Lower lobe of right lung (tissue), 2 donors: ENCODE results near the gene TRAPPC14. TPM values are rescaled to one million over a fixed set of nuclear protein-coding genes. Genes with fewer than 3 reads are reported as not detected.

Experiments used
- ATAC-seq, 2 donors: fragments of 200-7000 bp; cut with Tn5 transposase; one replicate each; pipeline ENCODE4 v1.9.1; 2020 to 2022; ENCODE audit warnings: mild to moderate bottlenecking in 2 of 2, moderate library complexity in 2 of 2
- DNase-seq: peaks from one replicate; pipeline ENCODE4 v3.0.0-alpha.2; 2020
- H3K27ac ChIP-seq: fragments of 200-600 bp; one replicate; pipeline ENCODE4 v1.8.0; 2022
- H3K27me3 ChIP-seq: fragments of 200-600 bp; one replicate; pipeline ENCODE4 v1.8.0; 2022; ENCODE audit warnings: low read depth
- H3K36me3 ChIP-seq: fragments of 200-600 bp; one replicate; pipeline ENCODE4 v1.8.0; 2022; ENCODE audit warnings: mild to moderate bottlenecking
- H3K4me1 ChIP-seq: fragments of 200-600 bp; one replicate; pipeline ENCODE4 v1.8.0; 2022
- H3K4me3 ChIP-seq: fragments of 200-600 bp; one replicate; pipeline ENCODE4 v1.8.0; 2022; ENCODE audit warnings: mild to moderate bottlenecking
- H3K9me3 ChIP-seq: fragments of 200-600 bp; one replicate; pipeline ENCODE4 v1.8.0; 2022
- intact Hi-C: fragments of 100-400 bp; cut with DNase I; formaldehyde crosslinking; loops from one replicate; pipeline ENCODE4 v1.11.0; 2022
- total RNA-seq: library from RNA; stranded (reverse); fragmentation: NEBNext Ultra II Directional; extraction: Animal tissue kit (Norgen Biotek cat#: 25700); gene quantifications from one replicate; pipeline ENCODE4 v1.2.1, GENCODE V29; 2021
- TF ChIP-seq, protein P1 (sequence below): fragments of 200-600 bp; IDR thresholded peaks from one replicate; pipeline ENCODE4 v1.8.0; 2022; ENCODE audit warnings: antibody characterized with exemption, mild to moderate bottlenecking
- donor health status: DM: no; HTN: yes; CAD: no; lungs with severe emphysema.

The TRAPPC14 gene
- total RNA-seq, 1 donor from 2014 or later = 24.3 TPM

DNA sequence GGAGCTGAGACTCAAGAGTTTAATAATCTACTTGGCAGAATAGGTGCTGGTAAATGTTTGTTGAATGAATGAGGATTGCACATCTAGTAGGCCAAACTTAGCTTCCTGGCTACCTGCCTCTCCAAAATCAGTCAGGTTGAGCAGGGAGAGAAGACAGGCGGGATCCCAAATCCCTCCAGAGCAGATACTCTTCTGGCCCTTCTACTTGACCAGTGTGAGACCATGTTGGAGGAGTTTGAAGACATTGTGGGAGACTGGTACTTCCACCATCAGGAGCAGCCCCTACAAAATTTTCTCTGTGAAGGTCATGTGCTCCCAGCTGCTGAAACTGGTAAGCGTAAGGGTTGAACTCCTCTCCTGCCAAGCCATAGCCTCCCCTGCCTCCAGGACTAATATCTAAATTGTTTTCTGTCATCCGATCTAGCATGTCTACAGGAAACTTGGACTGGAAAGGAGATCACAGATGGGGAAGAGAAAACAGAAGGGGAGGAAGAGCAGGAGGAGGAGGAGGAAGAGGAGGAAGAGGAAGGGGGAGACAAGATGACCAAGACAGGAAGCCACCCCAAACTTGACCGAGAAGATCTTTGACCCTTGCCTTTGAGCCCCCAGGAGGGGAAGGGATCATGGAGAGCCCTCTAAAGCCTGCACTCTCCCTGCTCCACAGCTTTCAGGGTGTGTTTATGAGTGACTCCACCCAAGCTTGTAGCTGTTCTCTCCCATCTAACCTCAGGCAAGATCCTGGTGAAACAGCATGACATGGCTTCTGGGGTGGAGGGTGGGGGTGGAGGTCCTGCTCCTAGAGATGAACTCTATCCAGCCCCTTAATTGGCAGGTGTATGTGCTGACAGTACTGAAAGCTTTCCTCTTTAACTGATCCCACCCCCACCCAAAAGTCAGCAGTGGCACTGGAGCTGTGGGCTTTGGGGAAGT, 34.0 kb downstream of the TRAPPC14 start:
- no peak overlapping the region for H3K4me3 ChIP-seq
- DNase-seq (no peak), ATAC-seq (no peak)
- intact Hi-C loops = no loop called here
- H3K9me3 ChIP-seq = no peaks in the 10 kb centered on the region
- TF ChIP-seq, protein P1, sequence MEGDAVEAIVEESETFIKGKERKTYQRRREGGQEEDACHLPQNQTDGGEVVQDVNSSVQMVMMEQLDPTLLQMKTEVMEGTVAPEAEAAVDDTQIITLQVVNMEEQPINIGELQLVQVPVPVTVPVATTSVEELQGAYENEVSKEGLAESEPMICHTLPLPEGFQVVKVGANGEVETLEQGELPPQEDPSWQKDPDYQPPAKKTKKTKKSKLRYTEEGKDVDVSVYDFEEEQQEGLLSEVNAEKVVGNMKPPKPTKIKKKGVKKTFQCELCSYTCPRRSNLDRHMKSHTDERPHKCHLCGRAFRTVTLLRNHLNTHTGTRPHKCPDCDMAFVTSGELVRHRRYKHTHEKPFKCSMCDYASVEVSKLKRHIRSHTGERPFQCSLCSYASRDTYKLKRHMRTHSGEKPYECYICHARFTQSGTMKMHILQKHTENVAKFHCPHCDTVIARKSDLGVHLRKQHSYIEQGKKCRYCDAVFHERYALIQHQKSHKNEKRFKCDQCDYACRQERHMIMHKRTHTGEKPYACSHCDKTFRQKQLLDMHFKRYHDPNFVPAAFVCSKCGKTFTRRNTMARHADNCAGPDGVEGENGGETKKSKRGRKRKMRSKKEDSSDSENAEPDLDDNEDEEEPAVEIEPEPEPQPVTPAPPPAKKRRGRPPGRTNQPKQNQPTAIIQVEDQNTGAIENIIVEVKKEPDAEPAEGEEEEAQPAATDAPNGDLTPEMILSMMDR = no peak
- no peak overlapping the region for H3K27ac ChIP-seq
- H3K4me1 ChIP-seq = peaks cover 39% of the 10 kb centered on the region
- no peaks in the 10 kb centered on the region for H3K36me3 ChIP-seq
- H3K27me3 ChIP-seq = no peaks in the 10 kb centered on the region

DNA sequence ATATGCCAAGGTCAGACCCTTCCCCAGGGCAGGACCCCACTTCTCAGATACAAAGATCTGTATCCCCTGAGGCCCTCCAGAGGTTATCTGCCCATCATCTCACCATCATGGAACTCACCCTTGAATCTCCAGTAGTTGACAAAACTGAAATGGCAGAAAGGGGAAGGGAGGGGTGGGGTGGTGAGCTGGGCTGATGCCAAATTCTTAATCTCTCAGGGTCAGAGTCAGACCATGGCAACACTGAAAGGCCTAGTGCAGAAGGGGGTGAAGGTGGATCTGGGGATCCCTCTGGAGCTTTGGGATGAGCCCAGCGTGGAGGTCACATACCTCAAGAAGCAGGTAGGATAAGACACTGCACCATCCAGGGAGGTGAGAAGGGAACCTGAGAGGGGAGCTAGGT, 36.0 kb downstream of the TRAPPC14 start:
- no peak overlapping the region for H3K4me3 ChIP-seq
- H3K9me3 ChIP-seq = no peaks in the 10 kb centered on the region
- H3K4me1 ChIP-seq = peaks cover 37% of the 10 kb centered on the region
- no peak overlapping the region for H3K27ac ChIP-seq
- no peaks in the 10 kb centered on the region for H3K36me3 ChIP-seq
- ATAC-seq (no peak), DNase-seq (no peak)
- TF ChIP-seq, protein P1 = no peak
- intact Hi-C loops = no loop called here
- H3K27me3 ChIP-seq = no peaks in the 10 kb centered on the region

DNA sequence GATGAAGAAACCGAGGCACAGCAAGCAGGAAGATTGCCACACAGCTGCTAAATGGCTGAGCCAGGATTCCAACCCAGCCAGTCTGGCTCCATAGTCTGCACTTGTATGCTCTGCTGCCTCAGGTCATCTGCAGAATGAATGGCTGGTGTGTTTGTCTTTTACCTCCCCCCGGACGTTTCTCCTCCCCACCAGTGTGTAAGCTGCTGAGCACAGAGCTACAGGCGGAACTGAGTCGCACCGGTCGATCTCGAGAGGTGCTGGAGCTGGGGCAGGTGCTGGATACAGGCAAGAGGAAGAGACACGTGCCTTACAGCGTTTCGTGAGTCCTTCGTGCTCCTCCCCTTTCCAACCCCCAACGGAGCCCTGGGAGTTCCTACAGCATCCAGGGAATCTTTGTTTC, 36.5 kb downstream of the TRAPPC14 start:
- intact Hi-C loops = no loop called here
- ATAC-seq = no peak

DNA sequence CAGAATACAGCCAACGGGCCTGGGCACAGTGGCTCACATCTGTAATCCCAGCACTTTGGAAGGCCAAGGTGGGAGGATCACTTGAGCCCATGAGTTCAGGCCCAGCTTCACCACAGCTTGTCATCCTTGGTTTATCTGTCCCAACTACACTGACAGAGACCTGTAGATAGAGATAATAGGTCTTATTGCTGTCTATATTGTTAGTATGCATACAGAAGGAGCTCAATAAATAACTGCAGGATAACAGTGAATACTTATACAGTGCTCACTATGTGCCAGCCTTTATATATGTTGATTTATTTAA, 37.8 kb downstream of the TRAPPC14 start:
- DNase-seq (no peak), ATAC-seq (no peak)
- H3K4me3 ChIP-seq = peak overlapping the region; percentile 80
- no peaks in the 10 kb centered on the region for H3K9me3 ChIP-seq
- H3K27me3 ChIP-seq = no peaks in the 10 kb centered on the region
- H3K27ac ChIP-seq = peak overlapping the region; percentile 93
- intact Hi-C loops = no loop called here
- no peaks in the 10 kb centered on the region for H3K36me3 ChIP-seq
- peaks cover 30% of the 10 kb centered on the region for H3K4me1 ChIP-seq
- TF ChIP-seq, protein P1 = no peak

More for the DNA sequence above, 36.5 kb downstream of the TRAPPC14 start:
- no peak for DNase-seq
- no peaks in the 10 kb centered on the region for H3K27me3 ChIP-seq
- peaks cover 37% of the 10 kb centered on the region for H3K4me1 ChIP-seq
- no peaks in the 10 kb centered on the region for H3K36me3 ChIP-seq
- H3K27ac ChIP-seq = no peak overlapping the region
- H3K9me3 ChIP-seq = no peaks in the 10 kb centered on the region
- no peak overlapping the region for H3K4me3 ChIP-seq
- TF ChIP-seq, protein P1 = no peak

DNA sequence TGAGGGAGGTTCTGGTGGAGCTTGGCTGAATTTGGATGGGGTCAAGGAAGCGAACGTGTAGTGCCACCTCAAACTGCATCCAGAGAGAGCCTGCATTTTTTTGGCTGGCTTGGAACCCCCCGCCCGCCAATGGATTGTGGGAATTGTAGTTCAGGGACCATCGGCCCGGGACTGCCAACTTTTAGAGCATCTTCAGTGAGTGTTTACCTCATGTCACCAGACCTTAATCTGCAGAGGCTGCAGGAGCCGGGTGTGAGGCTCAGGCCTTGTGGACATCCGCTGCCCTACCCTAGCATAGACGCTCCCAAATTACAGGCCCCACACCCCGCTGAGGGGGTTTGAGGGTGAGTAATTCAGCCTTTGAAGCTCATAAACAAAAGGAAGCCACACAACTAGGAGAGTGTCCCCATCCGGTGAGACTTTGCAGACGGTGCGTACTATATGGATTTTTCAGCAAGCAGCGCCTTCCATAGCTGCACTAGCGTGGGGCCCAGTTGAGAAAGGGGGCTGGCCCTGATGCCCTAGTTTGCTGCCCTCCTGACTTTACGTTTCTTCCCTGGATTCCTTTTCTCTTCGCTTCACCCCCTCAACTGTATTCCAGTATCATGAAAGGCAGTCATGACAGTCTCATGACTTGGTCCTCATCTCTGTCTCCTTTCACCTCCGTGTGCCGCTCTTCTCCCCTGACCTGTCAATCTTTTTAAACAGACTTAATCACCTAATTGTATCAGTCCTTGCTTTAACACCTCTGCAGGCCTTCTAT, 38.4 kb downstream of the TRAPPC14 start:
- Histone ChIP-seq H3K27me3 (no peaks in the 10 kb centered on the region), H3K9me3 (no peaks in the 10 kb centered on the region), H3K4me1 (peaks cover 25% of the 10 kb centered on the region), H3K36me3 (no peaks in the 10 kb centered on the region), H3K4me3 (peak overlapping the region; percentile 80), H3K27ac (peak overlapping the region; percentile 93)
- ATAC-seq (peak; percentile 59 to 64), DNase-seq (peak; percentile 56)
- intact Hi-C loops = no loop called here
- TF ChIP-seq, protein P1 = no peak
